Panc1 (cell line): ENCODE results near the gene TMEM8B. TPM values are rescaled to one million over a fixed set of nuclear protein-coding genes. Genes with fewer than 3 reads are reported as not detected.

Experiments used
- total RNA-seq: library from RNA; stranded (reverse); gene quantifications from one replicate; pipeline ENCODE4 v1.2.1, GENCODE V29; 2021; ENCODE audit not compliant: unreplicated experiment

TMEM8B gene
- total RNA-seq, 1 experiment from 2014 or later, result 7.9 TPM

Other genes starting within 250 kb of the TMEM8B start
- 55.0 TPM for gene TESK1, start 224.0 kb upstream of the TMEM8B start, total RNA-seq
- 0.72 TPM for gene CD72, start 210.8 kb upstream of the TMEM8B start, total RNA-seq
- not detected for gene SIT1, start 178.3 kb upstream of the TMEM8B start, total RNA-seq
- gene RMRP, start 171.2 kb upstream of the TMEM8B start, total RNA-seq, result 29,896 TPM
- 39.9 TPM for gene CCDC107, start 170.9 kb upstream of the TMEM8B start, total RNA-seq
- 34.0 TPM for gene ARHGEF39, start 164.0 kb upstream of the TMEM8B start, total RNA-seq
- gene CA9, start 155.3 kb upstream of the TMEM8B start, total RNA-seq, result 0.31 TPM
- gene TPM2, start 139.3 kb upstream of the TMEM8B start, total RNA-seq, result 544 TPM
- gene TLN1, start 97.0 kb upstream of the TMEM8B start, total RNA-seq, result 347 TPM
- 67.0 TPM for gene CREB3, start 96.6 kb upstream of the TMEM8B start, total RNA-seq
- 109 TPM for gene GBA2, start 80.0 kb upstream of the TMEM8B start, total RNA-seq
- gene RGP1, start 79.9 kb upstream of the TMEM8B start, total RNA-seq, result 43.3 TPM
- gene MSMP, start 75.0 kb upstream of the TMEM8B start, total RNA-seq, result 1.4 TPM
- gene NPR2, start 37.6 kb upstream of the TMEM8B start, total RNA-seq, result 12.2 TPM
- gene SPAG8, start 17.0 kb upstream of the TMEM8B start, total RNA-seq, result 0.90 TPM
- gene HINT2, start 14.2 kb upstream of the TMEM8B start, total RNA-seq, result 75.6 TPM
- gene FAM221B, start 496 bp upstream of the TMEM8B start, total RNA-seq, result not detected
- gene OR13J1, start 41.2 kb downstream of the TMEM8B start, total RNA-seq, result not detected
- gene HRCT1, start 77.0 kb downstream of the TMEM8B start, total RNA-seq, result not detected
- not detected for gene SPAAR, start 80.3 kb downstream of the TMEM8B start, total RNA-seq
- not detected for gene OR2S2, start 128.9 kb downstream of the TMEM8B start, total RNA-seq
- 13.2 TPM for gene RECK, start 207.7 kb downstream of the TMEM8B start, total RNA-seq